Activated naive CD8-positive, alpha-beta T cell treated with anti-CD3 and anti-CD28 coated beads, Interleukin-2, amount 50 U/mL, for 16 hours (primary cell): ENCODE measurements around the gene ABL1.
"Not testable (repeated sequence)": the region's sequence is repeated elsewhere in the genome, so short reads cannot be mapped to it uniquely, and the experiment has no call there.

ENCODE experiments used
- DNase-seq: peaks from one replicate; pipeline ENCODE4 v3.0.0-alpha.2; 2020; ENCODE audit warnings: low read depth, low spot score

Gene ABL1

DNA sequence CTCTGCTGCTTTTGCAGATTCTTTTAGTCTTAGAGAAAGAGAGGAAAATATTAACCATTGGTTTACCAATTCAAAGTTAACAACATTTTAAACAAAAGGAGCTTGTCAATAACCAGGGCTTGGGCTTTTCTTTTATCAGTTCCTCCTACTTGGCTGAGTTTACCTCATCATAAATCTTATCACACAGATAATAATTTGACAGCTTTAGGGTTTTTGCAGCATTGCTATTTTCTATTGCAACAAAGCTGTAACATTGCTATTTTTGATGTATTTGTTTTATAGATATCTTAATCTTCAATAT is 9.8 kb upstream of the ABL1 start:
- DNase-seq = no peak

DNA sequence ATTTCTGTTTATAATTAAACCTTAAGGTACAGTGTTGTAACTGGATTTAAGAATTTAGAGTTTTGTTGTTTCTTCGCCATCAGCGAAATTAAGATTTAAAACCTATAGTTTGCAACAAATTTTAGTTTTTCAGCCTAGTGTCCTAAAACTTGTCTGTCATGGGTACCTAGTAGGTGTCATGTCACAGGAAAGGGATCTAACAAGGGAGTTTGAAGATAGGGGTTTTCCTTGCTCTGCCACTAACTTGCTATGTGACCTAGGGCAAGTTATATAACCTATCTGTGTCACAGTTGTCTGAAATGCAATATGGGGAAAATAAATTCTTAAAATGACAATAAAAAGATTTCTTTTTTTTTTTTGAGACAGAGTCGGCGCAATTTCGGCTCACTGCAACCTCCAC is 9.2 kb upstream of the ABL1 start:
- no peak for DNase-seq

DNA sequence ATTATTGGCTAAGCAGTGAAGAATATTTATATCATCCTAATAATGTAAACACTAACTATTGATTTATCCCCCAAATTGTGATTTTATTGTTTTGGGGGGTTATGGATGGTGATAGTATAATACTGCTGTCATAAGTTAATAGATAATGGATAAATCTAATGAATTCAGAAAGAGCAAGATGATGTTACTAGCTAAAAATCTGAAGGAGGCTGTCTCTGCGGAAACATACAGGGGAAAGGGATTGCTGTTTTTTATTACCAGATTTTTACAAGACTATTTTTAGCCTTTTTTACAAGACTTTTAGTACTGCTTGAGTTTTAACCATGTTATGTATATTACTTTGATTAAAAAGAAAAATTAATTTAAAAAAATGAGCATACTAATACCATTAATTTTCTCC is 5.3 kb upstream of the ABL1 start:
- no peak for DNase-seq

DNA sequence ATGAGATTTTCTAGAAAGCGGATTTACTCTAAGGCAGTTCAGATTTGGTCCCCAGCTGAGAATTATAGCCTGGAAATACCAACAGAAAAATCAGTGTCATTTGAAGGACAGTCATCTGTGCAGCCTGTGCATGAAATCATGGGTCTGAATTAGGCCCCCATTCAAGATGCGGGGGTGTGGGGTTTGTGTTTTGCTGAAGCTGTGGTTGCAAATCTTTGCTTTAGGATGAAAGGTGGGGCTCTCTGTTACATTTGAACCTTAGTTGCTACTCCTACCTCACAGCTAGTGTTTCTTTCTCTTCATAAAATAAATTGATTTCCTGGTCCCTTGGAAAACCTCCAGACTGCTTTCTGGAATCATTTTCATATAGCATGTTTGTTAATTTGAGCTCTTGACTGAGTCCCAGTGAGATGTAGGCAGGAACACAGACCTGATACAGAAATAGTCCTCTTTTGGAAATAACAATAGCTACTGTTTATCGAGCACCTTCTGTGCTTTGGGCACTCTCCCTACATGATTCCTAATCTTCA is 4.8 kb upstream of the ABL1 start:
- DNase-seq = no peak

DNA sequence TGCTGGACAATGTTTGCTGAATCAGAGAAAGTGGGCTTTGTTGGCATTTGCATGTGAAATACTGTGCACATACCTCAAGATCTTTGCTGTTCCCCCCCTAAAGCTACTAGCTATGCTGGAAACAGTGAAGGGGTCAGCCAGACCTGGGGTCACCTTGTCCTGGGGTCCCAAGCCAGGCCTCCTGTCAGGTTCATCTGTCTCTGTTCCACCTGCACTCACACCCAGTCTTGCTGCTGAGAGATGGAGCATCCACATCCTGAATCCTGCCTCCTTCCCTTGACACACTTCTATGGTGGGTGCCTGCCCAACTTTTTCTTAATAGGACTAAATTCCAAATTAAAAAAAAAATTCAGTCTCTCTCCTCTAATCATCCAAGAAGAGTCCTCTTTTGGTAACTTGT is 4.0 kb upstream of the ABL1 start:
- DNase-seq = no peak

DNA sequence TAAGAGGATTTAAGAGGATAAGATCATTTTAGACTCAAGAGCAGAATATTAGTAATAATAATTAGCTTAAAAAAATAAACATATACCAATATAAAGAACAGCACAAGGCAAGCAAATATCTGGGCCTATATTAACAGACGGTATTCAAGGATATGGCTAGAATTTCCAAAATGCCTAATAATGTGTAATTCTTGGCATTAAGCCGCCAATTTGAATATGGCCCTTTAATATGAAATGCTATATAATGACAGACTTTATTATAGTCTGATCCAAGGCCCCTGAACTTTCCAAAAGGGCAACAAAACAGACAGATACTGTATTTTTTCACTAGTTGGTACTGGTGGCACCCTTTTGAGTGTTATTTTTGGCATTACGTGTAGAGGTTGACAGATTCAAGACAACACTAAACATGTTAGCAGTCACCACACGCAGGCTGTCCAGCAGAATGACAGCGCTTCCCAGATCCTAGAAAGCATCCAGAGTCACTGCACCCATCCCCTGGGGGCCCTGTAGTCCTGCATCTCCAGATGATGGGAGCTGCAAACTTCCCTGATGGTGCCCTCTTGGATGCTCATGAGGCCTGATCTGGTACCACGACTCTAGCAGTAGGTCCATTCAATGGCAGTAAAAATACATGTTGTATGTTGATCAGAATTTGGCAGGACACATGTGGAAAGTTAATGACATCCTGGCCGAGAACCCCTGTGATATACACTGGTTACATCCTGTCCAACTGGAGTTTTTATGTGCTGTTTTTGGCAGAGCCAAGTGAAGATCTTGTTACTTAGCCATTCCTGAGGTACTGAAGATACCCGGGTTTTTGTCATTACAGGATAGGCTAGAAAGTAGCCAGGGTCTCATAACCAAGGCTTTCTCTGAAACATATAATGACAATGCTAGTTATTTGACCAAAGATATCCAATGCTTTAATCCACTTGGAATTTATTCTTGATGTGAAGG is 1.7 kb upstream of the ABL1 start:
- DNase-seq = no peak

DNA sequence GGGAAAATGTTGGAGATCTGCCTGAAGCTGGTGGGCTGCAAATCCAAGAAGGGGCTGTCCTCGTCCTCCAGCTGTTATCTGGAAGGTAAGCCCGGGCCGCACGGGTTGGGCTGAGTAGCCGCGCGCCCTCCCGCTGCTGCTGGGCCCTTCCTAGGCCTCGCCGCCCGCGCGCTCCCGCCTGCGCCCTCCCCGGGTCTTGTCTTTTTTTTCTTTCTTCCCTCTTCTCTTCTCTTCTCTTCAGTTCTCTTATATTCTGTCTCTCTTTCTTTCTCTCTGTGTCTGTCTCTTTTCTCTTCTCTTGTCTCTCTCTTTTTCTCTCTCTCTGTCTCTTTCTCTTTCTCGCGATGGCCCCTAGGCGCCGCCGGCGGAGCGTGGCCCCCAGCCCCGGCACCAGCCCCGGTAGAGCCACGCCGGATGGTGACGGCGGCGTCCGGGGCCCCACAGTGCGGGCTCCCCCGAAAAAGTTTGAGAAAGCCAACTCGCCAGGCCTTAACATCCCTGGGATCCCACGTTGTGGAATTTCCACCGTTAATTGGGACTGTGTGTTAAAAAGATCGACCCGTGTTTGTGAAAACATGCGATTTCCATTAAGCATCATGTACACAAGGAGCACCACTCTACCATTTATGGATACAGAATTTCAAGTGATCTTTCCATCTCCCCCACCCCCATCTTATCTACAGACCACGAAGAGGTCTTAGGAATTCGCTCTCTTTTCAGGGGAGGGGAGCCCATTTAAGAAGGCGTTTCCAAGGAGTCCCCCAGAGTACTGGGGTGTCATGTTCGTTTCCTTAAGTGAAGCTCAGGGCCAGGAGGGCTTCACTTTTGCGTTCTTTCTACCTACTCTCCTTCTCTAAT is 616 bp downstream of the ABL1 start:
- DNase-seq = no peak

DNA sequence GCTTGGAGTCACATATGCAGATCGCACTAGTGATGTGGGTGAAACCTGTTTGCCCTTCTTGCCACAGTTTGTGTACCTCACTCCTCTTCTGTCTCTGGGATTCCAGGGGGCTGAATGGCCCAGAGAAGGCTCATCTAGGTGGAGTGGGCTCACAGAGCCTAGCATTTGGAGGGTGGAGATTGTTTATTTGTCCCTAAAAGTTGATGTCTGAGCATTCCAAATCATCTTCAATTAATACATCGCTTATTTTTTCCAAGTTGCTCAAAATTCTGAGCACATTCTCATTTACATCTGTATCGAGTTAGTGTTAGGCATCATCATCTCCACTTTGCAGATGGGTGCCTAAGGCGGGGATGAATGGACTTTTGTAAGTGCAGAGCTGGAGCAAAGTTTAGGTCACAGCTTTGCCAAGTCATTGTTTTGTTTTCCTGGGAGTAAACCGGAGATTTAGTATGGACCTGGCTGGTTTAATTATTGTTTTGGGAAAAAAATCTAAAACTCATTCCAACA is 2.0 kb downstream of the ABL1 start:
- no peak for DNase-seq

DNA sequence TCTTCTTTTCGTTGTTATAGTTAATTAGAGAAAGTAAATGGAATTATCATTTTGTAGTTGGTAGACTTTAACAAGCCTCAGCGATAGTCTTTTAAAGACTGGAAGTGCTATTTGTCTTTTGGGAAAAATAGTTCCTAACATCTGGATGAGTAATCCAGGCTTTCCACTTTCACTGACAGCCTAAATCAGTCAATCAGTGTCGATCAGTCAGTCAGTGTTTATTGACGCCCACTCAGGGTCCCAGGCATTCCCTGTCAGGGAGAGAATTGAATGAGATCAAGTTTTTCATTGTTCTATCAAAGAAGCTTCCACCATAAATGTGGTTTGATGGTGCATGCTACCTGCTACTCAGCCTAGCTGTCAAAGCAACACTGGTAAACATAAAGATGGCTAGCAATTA is 2.6 kb downstream of the ABL1 start:
- no peak for DNase-seq

DNA sequence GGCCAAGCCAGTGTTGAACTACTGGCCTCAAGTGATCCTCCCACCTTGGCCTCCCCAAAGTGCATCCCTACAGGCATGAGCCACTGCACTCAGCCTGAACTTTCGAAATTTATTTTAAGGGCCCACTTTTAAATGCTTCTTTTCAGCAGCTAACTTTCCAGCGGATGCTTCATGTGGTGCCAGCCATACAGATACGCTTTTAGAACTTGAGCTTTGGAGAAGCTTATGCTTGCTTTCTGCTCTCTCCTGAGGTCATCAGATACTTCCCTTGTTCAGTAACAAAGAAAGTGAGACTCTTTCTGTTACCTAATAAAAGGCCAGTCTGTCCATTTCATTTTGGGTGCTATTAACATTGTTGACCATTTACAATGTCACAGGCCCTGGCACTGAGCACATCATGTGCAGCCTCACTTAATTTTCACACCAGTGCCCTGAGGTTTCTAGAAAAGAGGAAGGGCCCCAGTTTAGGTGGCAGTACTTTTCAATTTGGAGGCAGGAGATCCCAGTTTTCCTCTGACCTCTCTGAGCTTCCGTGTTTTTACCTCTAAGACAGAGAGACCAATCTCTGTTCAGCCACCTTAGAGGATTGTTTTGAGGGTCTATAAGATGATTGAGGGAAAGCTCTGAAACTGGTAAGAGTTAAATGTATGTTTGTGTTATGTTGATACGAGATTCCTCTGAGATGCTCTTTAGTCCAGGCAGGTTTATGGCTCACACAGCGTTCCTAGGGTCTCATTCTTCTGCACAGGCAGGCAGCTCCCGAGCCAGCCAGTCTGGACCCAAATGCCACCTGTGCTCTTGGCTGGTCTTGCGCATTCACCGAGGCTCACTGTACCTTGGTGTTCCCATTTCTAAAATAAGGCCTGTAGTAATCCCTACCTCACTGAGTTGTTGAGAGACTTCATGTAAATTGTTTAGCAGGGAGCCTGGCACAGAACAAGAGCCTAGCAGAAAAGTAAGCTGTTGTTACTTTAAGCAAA is 4.4 kb downstream of the ABL1 start:
- DNase-seq = no peak

DNA sequence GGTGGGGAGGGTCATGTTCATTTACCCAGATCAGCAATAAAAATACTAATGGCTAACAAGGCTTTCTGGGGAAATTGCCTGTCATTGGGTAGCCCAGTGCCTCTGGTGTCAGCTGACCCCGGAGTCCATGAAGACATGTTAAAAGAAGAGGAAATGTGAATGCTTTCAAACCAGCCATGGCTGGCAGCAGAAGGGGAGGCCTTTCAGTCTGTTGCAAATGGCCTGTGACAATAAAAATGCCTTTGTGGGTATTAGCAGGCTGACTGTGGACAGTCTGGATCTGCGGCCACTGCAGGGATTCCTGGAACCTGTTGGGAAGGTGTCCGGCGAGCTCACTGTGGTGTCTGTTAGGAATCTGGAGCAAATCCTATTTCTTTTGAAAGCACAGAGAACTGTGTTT is 7.5 kb downstream of the ABL1 start:
- DNase-seq = no peak

DNA sequence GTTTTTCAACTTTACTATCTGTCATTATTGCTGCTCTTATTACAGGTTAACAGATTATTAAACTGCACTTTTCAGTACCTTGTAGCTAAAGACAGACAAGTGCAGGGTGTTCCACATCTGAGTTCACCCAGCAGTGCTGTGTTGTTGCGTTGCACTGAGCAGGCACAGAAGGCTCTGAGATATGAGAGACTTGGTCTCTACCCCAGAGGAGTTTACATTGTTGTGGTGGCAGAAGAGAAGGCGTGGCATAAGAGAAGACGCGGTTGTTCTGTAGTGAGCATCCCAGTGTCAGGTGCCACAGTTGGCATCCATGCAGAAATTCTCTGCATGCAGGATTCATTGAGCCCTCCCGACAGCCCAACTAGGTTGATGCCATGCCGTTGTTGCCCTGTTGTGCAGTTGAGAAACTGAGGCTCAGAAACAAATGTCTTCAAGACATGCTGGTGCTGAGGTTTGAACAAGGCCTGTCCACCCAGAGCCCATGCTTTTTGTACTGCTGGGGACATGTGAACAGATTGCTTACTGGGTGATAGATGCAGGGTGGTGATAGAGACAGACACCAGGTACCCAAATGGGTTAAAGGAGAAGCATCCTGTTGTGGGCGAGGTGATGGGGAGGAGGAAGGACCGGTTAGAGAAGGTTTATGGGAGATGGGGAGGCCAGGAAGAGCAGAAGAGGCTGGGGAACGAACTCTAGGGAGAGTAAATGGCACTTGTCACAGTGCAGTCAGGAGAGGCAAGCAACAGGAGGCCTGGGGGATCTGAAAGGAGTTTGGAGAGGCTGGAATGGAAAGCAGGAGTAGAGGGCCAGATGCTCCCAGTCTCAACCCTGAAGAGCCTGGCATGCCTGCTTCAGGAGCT is 8.2 kb downstream of the ABL1 start:
- no peak for DNase-seq

DNA sequence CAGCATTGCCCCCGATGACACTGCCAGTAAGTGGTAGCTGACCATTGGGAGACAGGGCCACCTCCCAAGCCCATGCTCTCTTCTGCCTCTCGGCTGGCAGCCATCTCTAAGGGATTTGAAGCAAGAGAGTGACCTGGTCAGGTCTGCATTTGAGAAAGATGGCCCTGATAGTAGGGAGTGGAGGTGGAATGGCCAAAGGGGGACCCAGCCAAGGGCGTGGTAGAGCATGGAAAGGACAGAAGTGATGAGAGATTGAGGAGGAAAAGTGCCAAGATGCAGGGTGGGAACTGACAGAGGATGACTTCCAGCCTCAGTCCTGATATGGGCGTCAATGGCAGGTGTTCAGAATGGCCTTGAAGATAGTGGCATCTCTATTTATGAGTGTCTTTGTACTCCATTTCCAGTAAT is 9.0 kb downstream of the ABL1 start:
- DNase-seq = no peak

DNA sequence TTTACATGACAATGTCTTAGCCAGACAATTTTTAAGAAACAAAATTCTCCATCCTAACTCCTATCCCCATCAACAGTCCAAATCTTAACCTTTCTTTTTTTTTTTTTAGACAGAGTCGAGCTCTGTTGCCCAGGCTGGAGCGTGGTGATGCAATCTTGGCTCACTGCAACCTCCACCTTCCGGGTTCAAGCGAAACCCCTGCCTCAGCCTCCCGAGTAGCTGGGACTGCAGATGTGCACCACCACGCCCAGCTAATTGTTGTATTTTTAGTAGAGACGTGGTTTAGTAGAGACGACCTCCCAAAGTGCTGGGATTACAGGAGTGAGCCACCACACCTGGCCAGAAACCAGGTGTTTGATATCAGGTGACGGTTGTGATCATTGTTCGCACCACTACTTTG is 10.2 kb downstream of the ABL1 start:
- no peak for DNase-seq

DNA sequence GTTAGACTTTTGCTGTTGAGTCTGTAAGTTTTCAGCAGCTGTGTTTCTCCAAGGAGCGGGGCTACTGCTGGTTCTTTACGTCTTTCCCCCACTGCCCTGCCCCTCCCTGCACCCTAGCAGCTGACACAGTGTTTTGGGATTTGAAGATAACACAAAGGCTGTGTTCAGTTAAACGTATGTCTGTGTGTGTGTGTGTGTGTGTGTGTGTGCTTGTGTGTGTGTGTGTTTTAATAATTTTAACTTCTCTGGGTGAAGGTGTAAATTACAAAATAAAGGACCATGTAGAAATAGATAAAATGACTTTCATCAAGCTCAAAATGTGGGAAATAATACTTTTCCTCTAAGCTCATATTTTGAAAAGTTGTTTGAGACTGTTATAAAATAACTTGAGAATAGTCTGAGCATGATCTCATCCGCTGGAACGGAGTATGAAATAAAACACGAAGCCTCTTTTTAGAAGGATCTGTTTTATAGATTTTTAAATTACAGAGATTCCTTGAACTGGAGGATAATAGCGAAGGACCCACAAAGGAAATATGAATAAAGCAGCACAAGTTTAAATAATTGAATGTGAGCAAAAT is 10.9 kb downstream of the ABL1 start:
- no peak for DNase-seq

DNA sequence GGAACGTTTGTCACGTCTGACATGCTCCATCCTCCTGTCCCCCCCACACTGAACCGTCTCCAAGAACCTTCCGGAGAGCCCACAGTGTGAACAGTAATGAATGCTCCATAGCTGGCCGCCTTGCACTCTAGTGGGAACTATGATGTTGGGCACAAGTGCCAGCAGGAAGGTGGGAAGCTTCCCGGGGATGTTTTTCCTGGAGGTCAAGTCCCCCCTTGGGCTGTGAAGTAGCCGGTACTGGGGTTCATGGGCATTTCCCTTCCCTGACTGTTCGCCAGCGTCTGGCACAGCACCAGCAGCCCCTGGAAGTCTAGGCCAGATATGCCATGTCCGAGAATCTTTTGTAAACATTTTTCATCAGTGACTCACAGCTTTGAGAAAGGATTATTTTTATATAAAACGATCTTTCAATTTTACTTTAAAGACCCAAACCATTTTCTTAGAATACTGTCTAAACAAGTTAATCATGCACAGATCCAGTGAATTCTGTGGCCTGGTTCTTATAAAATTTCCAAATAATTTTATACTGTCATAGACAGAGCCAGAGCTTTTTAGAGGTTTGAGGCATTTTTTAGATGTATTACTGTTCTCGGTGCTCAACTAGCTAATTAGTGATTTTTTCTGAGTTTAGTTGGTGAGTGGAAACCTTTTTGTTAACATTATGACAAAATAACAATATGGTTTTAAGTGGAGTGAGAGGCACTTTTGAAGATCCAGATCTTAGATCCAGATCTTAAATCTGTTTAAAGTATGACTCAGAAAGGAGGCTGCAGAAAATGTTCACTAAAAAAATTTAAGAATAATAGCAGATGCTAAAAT is 11.6 kb downstream of the ABL1 start:
- DNase-seq = no peak

DNA sequence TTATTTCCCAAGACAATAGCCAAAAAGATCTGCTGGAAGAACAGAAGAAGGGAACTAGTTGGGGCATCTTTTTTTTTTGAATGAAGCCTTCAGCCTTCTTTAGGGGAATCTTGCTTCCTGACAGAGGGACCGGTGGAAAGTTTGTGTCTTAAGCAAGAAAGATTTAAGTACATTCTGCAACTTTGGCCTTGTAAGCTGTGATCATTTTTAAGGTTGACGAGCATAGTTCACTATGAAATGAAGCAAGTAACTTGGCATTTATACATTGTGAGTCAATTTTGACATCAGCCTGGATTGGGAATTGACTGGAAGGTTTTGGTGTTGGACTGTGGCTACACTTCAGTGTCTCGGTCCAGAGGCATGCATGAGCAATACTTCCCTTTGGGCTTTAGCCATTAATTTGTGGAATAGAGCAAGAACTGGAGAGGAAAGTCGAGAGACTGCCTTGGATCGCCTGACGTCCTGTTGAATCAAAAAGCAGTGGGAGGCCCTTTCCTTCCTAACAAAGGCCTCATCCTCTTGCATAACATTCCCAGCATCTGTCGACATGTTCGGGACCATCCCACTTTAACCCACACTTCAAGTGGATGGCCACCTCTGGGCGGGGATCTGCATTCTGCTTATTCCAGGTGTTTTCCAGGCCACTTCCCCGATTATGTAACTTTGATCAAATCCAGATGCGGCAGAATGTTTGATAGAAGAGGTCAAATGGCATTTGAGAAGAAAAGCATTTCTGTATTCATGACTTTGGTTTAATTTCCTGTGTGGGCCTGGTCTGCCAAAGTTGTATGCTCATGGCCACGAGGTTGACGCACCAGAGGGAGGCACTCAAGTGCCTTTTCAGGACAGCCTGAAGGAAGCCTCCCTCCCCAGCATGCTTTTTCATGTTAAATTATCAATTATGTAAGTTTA is 12.5 kb downstream of the ABL1 start:
- DNase-seq = no peak

DNA sequence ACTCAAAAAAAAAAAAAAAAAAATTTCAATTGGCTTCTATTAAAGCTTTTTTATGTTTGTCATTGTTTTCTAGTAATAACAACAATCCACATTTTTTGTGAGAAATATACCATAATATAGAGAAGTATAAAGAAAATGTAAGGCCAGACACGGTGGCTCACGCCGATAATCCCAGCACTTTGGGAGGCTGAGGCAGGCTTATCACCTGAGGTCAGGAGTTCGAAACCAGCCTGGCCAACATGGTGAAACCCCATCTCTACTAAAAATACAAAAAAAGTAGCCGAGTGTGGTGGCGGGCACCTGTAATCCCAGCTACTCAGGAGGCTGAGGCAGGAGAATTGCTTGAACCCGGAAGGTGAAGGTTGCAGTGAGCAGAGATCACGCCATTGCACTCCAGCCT is 13.5 kb downstream of the ABL1 start:
- not testable (repeated sequence) for DNase-seq
